IMR-90 (cell line): Measurements from ENCODE around the gene BCAS3. TPM values are rescaled to one million over a fixed set of nuclear protein-coding genes. Genes with fewer than 3 reads are reported as not detected.

Source experiments
- ATAC-seq: fragments of 200-7000 bp; cut with Tn5 transposase; 2 replicates; pipeline ENCODE4 v1.9.1; 2020; ENCODE audit warnings: low read depth, mild to moderate bottlenecking, moderate library complexity
- BruUV-seq: library from RNA; stranded (reverse); fragments of 400-500 nt; replicated peaks from 2 replicates; lab custom pipeline; 2021; lab: Mats Ljungman, UMichigan
- CTCF ChIA-PET: fragments of 300-600 bp; formaldehyde crosslinking; extraction: SDS; loops from one replicate; lab custom pipeline; 2021; ENCODE audit warnings: antibody characterized with exemption; lab: Yijun Ruan, JAX
- POLR2A ChIA-PET: fragments of 300-600 bp; sonication (Branson Sonifier 250); formaldehyde crosslinking; loops from one replicate; lab custom pipeline; 2022; ENCODE audit warnings: antibody characterized with exemption; ENCODE audit not compliant: unreplicated experiment; lab: Charles Lee
- DNase-seq: peaks from one replicate; pipeline ENCODE4 v3.0.0; 2013
- H2AFZ ChIP-seq: replicated peaks from 2 replicates; pipeline ENCODE3; 2013; ENCODE audit warnings: low read length, mild to moderate bottlenecking; ENCODE audit not compliant: poor library complexity
- H2AK5ac ChIP-seq: 2 replicates; pipeline ENCODE4 v1.6.1; 2013; ENCODE audit warnings: low read depth, low read length, inconsistent platforms
- H2AK9ac ChIP-seq: replicated peaks from 2 replicates; pipeline ENCODE3; 2013; ENCODE audit warnings: mild to moderate bottlenecking, low read depth, low read length, moderate library complexity; ENCODE audit not compliant: poor library complexity
- H2BK120ac ChIP-seq: 2 replicates; pipeline ENCODE4 v1.6.1; 2013; ENCODE audit warnings: low read depth, low read length, inconsistent platforms
- H2BK15ac ChIP-seq: 3 replicates; pipeline ENCODE4 v1.6.1; 2013; ENCODE audit warnings: low read depth, low read length, inconsistent platforms
- H2BK20ac ChIP-seq: 2 replicates; pipeline ENCODE4 v1.6.1; 2013; ENCODE audit warnings: low read depth, mild to moderate bottlenecking, inconsistent platforms, low read length, moderate library complexity
- H2BK5ac ChIP-seq: 2 replicates; pipeline ENCODE4 v1.6.1; 2013; ENCODE audit warnings: mild to moderate bottlenecking, low read depth, low read length, inconsistent platforms; ENCODE audit not compliant: poor library complexity, severe bottlenecking
- H3K14ac ChIP-seq: replicated peaks from 2 replicates; pipeline ENCODE4 v1.6.1; 2013; ENCODE audit warnings: low read depth, low read length, inconsistent platforms
- H3K18ac ChIP-seq: 2 replicates; pipeline ENCODE4 v1.6.1; 2013; ENCODE audit warnings: low read depth, low read length, control low read depth
- H3K23ac ChIP-seq: 2 replicates; pipeline ENCODE4 v1.6.1; 2013; ENCODE audit warnings: low read depth, low read length, inconsistent platforms
- H3K27ac ChIP-seq: 2 replicates; pipeline ENCODE4 v1.5.1; 2013; ENCODE audit warnings: mild to moderate bottlenecking, control low read depth, low read length; ENCODE audit not compliant: insufficient read depth
- H3K27me3 ChIP-seq: 2 replicates; pipeline ENCODE4 v1.6.1; 2013; ENCODE audit warnings: low read length; ENCODE audit not compliant: control insufficient read depth, insufficient read depth
- H3K36me3 ChIP-seq: 2 replicates; pipeline ENCODE4 v1.6.1; 2013; ENCODE audit warnings: low read length, mixed read lengths; ENCODE audit not compliant: control insufficient read depth, insufficient read depth
- H3K4ac ChIP-seq: 2 replicates; pipeline ENCODE4 v1.6.1; 2013; ENCODE audit warnings: low read depth, low read length, inconsistent platforms
- H3K4me1 ChIP-seq: 2 replicates; pipeline ENCODE4 v1.6.1; 2013; ENCODE audit warnings: low read length, mixed read lengths; ENCODE audit not compliant: control insufficient read depth, insufficient read depth
- H3K4me2 ChIP-seq: 2 replicates; pipeline ENCODE4 v1.6.1; 2013; ENCODE audit warnings: low read depth, mild to moderate bottlenecking, control low read depth, low read length, moderate library complexity
- H3K4me3 ChIP-seq: 2 replicates; pipeline ENCODE4 v1.5.1; 2013; ENCODE audit warnings: low read depth, mild to moderate bottlenecking, control low read depth, low read length, moderate library complexity; ENCODE audit not compliant: insufficient read depth
- H3K56ac ChIP-seq: 2 replicates; pipeline ENCODE4 v1.6.1; 2013; ENCODE audit warnings: low read length, inconsistent platforms; ENCODE audit not compliant: insufficient read depth; ENCODE audit errors: extremely low read depth
- H3K79me1 ChIP-seq, 2 experiments: 2 replicates each; pipeline ENCODE4 v1.6.1; 2013; ENCODE audit warnings: low read length in 2 of 2, inconsistent platforms in 1 of 2, low read depth in 1 of 2
- H3K9ac ChIP-seq: 2 replicates; pipeline ENCODE4 v1.6.1; 2013; ENCODE audit warnings: low read depth, low read length, control low read depth
- H3K9me1 ChIP-seq: 2 replicates; pipeline ENCODE4 v1.6.1; 2013; ENCODE audit warnings: low read length, inconsistent platforms; ENCODE audit not compliant: insufficient read depth
- H3K9me3 ChIP-seq: 2 replicates; pipeline ENCODE4 v1.6.1; 2013; ENCODE audit warnings: low read length; ENCODE audit not compliant: control insufficient read depth, insufficient read depth
- H4K20me1 ChIP-seq: 2 replicates; pipeline ENCODE4 v1.6.1; 2013; ENCODE audit warnings: low read length, inconsistent platforms; ENCODE audit not compliant: insufficient read depth
- H4K5ac ChIP-seq: 2 replicates; pipeline ENCODE4 v1.6.1; 2013; ENCODE audit warnings: mild to moderate bottlenecking, low read depth, low read length, control low read depth
- H4K8ac ChIP-seq, 2 experiments: 2 replicates each; pipeline ENCODE4 v1.6.1; 2013; ENCODE audit warnings: low read depth in 2 of 2, low read length in 2 of 2, control low read depth in 1 of 2, inconsistent platforms in 1 of 2
- H4K91ac ChIP-seq: 2 replicates; pipeline ENCODE4 v1.6.1; 2013; ENCODE audit warnings: low read depth, low read length, inconsistent platforms; ENCODE audit not compliant: insufficient read depth
- BHLHE40 ChIP-seq: fragments of 150-350 bp; IDR thresholded peaks from 2 replicates; pipeline ENCODE4 v1.6.1; 2016; ENCODE audit warnings: mild to moderate bottlenecking, low read depth, low read length
- CHD1 ChIP-seq: IDR thresholded peaks from 2 replicates; pipeline ENCODE4 v1.6.1; 2012; ENCODE audit warnings: low read depth, low read length, improper control_type of control experiment
- FOS ChIP-seq: fragments of 150-350 bp; IDR thresholded peaks from 2 replicates; pipeline ENCODE4 v1.6.1; 2016; ENCODE audit warnings: low read depth, low read length
- MAFK ChIP-seq: IDR thresholded peaks from 2 replicates; pipeline ENCODE4 v1.6.1; 2012; ENCODE audit warnings: low read depth, low read length, improper control_type of control experiment
- MAZ ChIP-seq: IDR thresholded peaks from 2 replicates; pipeline ENCODE4 v1.6.1; 2012; ENCODE audit warnings: low read depth, mild to moderate bottlenecking, low read length, improper control_type of control experiment, moderate library complexity, borderline replicate concordance
- NFE2L2 ChIP-seq: fragments of 150-350 bp; IDR thresholded peaks from 2 replicates; pipeline ENCODE4 v1.6.1; 2016; ENCODE audit warnings: low read depth, mild to moderate bottlenecking, low read length
- POLR2A ChIP-seq: IDR thresholded peaks from 2 replicates; pipeline ENCODE4 v1.6.1; 2012; ENCODE audit warnings: mild to moderate bottlenecking, low read depth, low read length
- RAD21 ChIP-seq: IDR thresholded peaks from 2 replicates; pipeline ENCODE4 v1.6.1; 2012; ENCODE audit warnings: low read length, improper control_type of control experiment
- SMC3 ChIP-seq: fragments of 150-350 bp; IDR thresholded peaks from 2 replicates; pipeline ENCODE4 v1.6.1; 2016; ENCODE audit warnings: low read depth, mild to moderate bottlenecking, antibody characterized with exemption, low read length, moderate library complexity
- WGBS, 2 experiments: methylation state at CpG; one replicate each; pipeline versions ENCODE4 v1.1.5 to v1.1.7; 2013; ENCODE audit warnings: missing lambda C conversion rate in 2 of 2; ENCODE audit not compliant: insufficient read length in 1 of 2; ENCODE audit errors: extremely low coverage in 2 of 2; 5-methylcytosine and 5-hydroxymethylcytosine counted together
- dilution Hi-C: fragments of 300-500 bp; cut with HindIII; formaldehyde crosslinking; loops from one replicate; pipeline ENCODE4 v1.14.3; 2018; ENCODE audit warnings: low sequenced_read_pairs; ENCODE audit not compliant: unreplicated experiment
- in situ Hi-C: fragments of 300-500 bp; cut with MboI; formaldehyde crosslinking; loops from 3 replicates; pipeline ENCODE4 v1.14.3; 2019; ENCODE audit warnings: low sequenced_read_pairs, inconsistent platforms, mixed read lengths
- intact Hi-C: fragments of 100-400 bp; cut with micrococcal nuclease; formaldehyde crosslinking; loops from 2 replicates; pipeline ENCODE4 v1.10.0; 2022
- polyA plus RNA-seq, 3 experiments: library from polyadenylated mRNA; depleted of rRNA; stranded (reverse); fragments of >200 nt; gene quantifications; 2 replicates each; pipeline ENCODE4 v1.2.3, GENCODE V29; 2012; ENCODE audit warnings: low replicate concordance in 1 of 3
- total RNA-seq: library from RNA; depleted of rRNA; stranded (reverse); fragments of >200 nt; gene quantifications from 2 replicates; pipeline ENCODE4 v1.2.3, GENCODE V29; 2012
- TF ChIP-seq, protein P1 (sequence below): fragments of 150-350 bp; IDR thresholded peaks from 2 replicates; pipeline ENCODE4 v1.6.1; 2016; ENCODE audit warnings: low read depth, mild to moderate bottlenecking, low read length, moderate library complexity, borderline replicate concordance

The BCAS3 gene
- total and polyA plus RNA-seq, 2 of the 4 experiments (the other 2 are of a cell fraction) = 6.3 to 27.1 TPM

DNA sequence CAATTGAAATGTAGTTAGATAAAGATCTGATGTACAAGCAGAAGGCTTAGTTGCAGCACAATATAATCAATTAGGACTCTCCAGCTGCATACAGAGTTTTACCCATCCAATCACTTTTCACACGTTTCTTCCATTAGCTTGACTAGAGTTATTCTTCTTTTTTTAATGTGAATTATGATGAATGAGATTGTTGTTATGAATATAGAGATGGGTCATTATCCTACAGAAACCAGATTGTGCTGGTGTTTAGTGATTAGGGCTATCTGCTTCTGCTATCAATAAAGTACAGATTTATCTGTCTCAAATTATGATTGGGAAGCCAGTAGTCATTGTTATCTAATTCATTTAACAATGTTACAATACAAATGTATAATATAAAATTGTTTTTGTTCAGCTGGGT, 500.6 kb downstream of the BCAS3 start:
- ChIA-PET POLR2A (no interaction called here), CTCF (no interaction called here)
- Histone ChIP-seq H3K27me3 (no peaks in the 10 kb centered on the region), H3K4ac (no peak overlapping the region), H3K9me1 (no peaks in the 10 kb centered on the region), H2BK15ac (no peak overlapping the region), H3K56ac (no peak overlapping the region), H3K9ac (no peak overlapping the region), H2BK20ac (no peak overlapping the region), H4K91ac (no peak overlapping the region), H2AK5ac (no peak overlapping the region), H3K23ac (no peak overlapping the region), H3K79me1 (no peaks in the 10 kb centered on the region), H2BK5ac (no peak overlapping the region), H3K9me3 (no peaks in the 10 kb centered on the region), H3K4me2 (no peak overlapping the region), H3K27ac (no peak overlapping the region), H3K14ac (no peak overlapping the region), H4K5ac (no peak overlapping the region), H3K36me3 (no peaks in the 10 kb centered on the region), H2AK9ac (no peak overlapping the region), H3K18ac (no peak overlapping the region), H2BK120ac (no peak overlapping the region), H3K4me1 (no peaks in the 10 kb centered on the region), H3K4me3 (no peak overlapping the region), H4K8ac (no peak overlapping the region), H2AFZ (no peak overlapping the region), H4K20me1 (no peaks in the 10 kb centered on the region)
- intact Hi-C loops = no loop called here
- DNase-seq (no peak), ATAC-seq (no peak)
- no CpG with 5 or more reads among the region's 1 CpG for WGBS, 2 experiments
- dilution Hi-C loops = no loop called here
- TF ChIP-seq RAD21 (no peak), MAFK (no peak), POLR2A (no peak), MAZ (no peak), CHD1 (no peak), NFE2L2 (no peak), BHLHE40 (no peak), FOS (no peak), SMC3 (no peak)
- TF ChIP-seq, protein P1, sequence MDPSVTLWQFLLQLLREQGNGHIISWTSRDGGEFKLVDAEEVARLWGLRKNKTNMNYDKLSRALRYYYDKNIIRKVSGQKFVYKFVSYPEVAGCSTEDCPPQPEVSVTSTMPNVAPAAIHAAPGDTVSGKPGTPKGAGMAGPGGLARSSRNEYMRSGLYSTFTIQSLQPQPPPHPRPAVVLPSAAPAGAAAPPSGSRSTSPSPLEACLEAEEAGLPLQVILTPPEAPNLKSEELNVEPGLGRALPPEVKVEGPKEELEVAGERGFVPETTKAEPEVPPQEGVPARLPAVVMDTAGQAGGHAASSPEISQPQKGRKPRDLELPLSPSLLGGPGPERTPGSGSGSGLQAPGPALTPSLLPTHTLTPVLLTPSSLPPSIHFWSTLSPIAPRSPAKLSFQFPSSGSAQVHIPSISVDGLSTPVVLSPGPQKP = no peak
- in situ Hi-C loops = no loop called here
- no TSS peak for BruUV-seq
